Testis (tissue), 2 donors: ENCODE results near the gene CEP63.

Source experiments
- CTCF ChIP-seq, 3 experiments: fragments of 450-650 bp in 2 of 3; fragments of 200-600 bp in 1 of 3; sonication (generic) in 1 of 3; IDR thresholded peaks; one replicate each; pipeline ENCODE4 v1.5.1; 2016 to 2019; ENCODE audit warnings: antibody characterized with exemption in 3 of 3, mild to moderate bottlenecking in 2 of 3, moderate library complexity in 1 of 3
- POLR2A ChIP-seq: fragments of 450-650 bp; IDR thresholded peaks from one replicate; pipeline ENCODE4 v1.6.1; 2017; ENCODE audit warnings: antibody characterized with exemption, mild to moderate bottlenecking, moderate library complexity

- TF ChIP-seq CTCF (IDR thresholded peaks at IDR 0.05), result no peak
- TF ChIP-seq POLR2A, result no peak
These were observed 121.5 kb downstream of the CEP63 start for GRCh38 chr3:134607054-134608022.
